Activated CD8-positive, alpha-beta T cell treated with anti-CD3 and anti-CD28 coated beads for 36 hours (primary cell): Measurements from ENCODE around the gene TTLL5. TPM values are rescaled to one million over a fixed set of nuclear protein-coding genes. Genes with fewer than 3 reads are reported as not detected.

Experiments
- ATAC-seq: fragments of 200-7000 bp; cut with Tn5 transposase; one replicate; pipeline ENCODE4 v1.10.0; 2021; ENCODE audit warnings: mild to moderate bottlenecking, moderate library complexity
- CTCF ChIA-PET: fragments of 350-600 bp; sonication (Branson Sonifier 250); formaldehyde crosslinking; loops from one replicate; lab custom pipeline; 2021; ENCODE audit warnings: antibody characterized with exemption; lab: Charles Lee
- POLR2A ChIA-PET: fragments of 350-600 bp; sonication (Branson Sonifier 250); formaldehyde crosslinking; loops from one replicate; lab custom pipeline; 2021; ENCODE audit warnings: antibody characterized with exemption; lab: Charles Lee
- DNase-seq: peaks from one replicate; pipeline ENCODE4 v3.0.0-alpha.2; 2020
- H3K27ac Mint-ChIP-seq: one replicate; pipeline ENCODE4 v1.8.0; 2021; ENCODE audit warnings: mild to moderate bottlenecking, mixed read lengths
- H3K27me3 Mint-ChIP-seq: one replicate; pipeline ENCODE4 v1.8.0; 2021; ENCODE audit warnings: mixed read lengths
- H3K36me3 Mint-ChIP-seq: one replicate; pipeline ENCODE4 v1.8.0; 2021; ENCODE audit warnings: low read depth, mixed read lengths
- H3K4me1 Mint-ChIP-seq: one replicate; pipeline ENCODE4 v1.8.0; 2021; ENCODE audit warnings: low read depth, mixed read lengths
- H3K4me3 Mint-ChIP-seq: one replicate; pipeline ENCODE4 v1.8.0; 2021; ENCODE audit warnings: mild to moderate bottlenecking, moderate library complexity, mixed read lengths
- H3K9me3 Mint-ChIP-seq: one replicate; pipeline ENCODE4 v1.8.0; 2021; ENCODE audit warnings: mixed read lengths
- CTCF ChIP-seq: fragments of 200-600 bp; IDR thresholded peaks from one replicate; pipeline ENCODE4 v1.8.0; 2022; ENCODE audit warnings: antibody characterized with exemption, mild to moderate bottlenecking
- intact Hi-C: fragments of 100-400 bp; cut with micrococcal nuclease; formaldehyde crosslinking; loops from one replicate; pipeline ENCODE4 v1.10.0; 2022
- total RNA-seq, 2 experiments: library from RNA; stranded (reverse); gene quantifications; one replicate each; pipeline ENCODE4 v1.2.3, GENCODE V29; 2021

TTLL5 gene
- total RNA-seq, 2 experiments from 2014 or later, result 23.6 to 27.2 TPM

DNA sequence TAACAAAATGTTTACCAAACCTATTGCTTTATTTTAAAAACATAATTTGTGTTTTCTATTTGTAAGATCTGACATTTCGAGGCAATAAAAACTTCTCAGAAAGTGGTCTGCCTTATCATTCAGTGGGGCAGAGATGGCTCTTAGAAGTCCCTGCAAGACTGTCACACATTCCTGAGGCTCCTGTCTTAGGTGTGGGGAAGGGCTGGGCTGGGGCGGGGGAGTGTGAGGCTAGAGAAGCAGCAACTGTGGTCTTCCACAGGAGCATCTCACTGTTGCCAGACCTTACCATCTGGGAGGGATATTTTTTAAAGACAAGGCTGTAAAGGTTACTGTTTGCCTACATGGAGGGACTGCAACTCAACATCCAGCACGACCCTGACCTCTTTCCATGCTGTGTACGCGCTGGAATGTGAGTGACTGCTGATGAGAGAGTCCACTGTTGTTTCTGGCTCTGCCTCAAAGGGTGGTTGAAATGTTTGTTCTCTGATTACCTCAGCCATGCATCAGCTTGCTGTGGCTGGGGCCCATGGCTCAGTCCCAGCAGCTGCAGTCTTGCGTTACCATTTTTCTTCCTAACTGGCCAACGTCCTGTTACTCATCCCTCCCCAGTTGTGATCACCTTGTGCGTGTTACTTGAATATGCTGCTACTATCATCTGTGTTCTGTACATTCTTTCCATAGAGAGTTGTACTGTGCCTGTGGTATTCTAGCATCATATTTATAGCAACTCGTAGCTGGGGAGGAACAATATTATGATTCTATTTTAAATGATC, 12.8 kb upstream of the TTLL5 start:
- H3K4me1 Mint-ChIP-seq, result no peaks in the 10 kb centered on the region
- intact Hi-C loops, result no loop called here

DNA sequence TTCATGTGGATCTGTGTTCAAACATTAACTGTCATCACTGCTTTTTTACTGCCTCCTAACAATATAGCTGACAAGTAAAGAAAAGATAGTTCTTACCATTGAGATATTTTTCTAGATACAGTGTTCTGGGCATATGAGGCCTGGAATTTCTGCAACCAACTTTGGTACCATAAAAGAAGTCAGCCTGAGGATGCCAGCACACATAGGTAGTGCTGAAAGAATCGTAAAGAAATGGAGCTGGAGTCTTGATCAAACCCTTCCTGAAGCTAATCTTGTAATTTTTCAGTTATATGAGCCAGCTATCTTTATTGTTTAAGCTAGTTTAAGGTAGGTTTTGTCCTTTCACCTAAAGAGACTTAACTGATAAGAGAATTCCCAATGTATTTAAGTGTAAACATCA, 11.7 kb upstream of the TTLL5 start:
- no peak overlapping the region for H3K4me3 Mint-ChIP-seq
- no peak for TF ChIP-seq CTCF
- no peaks in the 10 kb centered on the region for H3K27me3 Mint-ChIP-seq
- intact Hi-C loops, result no loop called here
- H3K4me1 Mint-ChIP-seq, result peaks cover 2% of the 10 kb centered on the region
- H3K36me3 Mint-ChIP-seq, result peaks cover 25% of the 10 kb centered on the region
- ChIA-PET POLR2A (no interaction called here), CTCF (interaction anchor here (0.6 to 13.1 kb wide), 5 partner anchors 38 to 160 kb away, joined by 3 to 281 read pairs (median 3); partner anchors contain the start of gene FLVCR2)
- no peak for DNase-seq
- no peak overlapping the region for H3K27ac Mint-ChIP-seq
- H3K9me3 Mint-ChIP-seq, result no peaks in the 10 kb centered on the region
- no peak for ATAC-seq

More for the DNA sequence above, 12.8 kb upstream of the TTLL5 start:
- DNase-seq (no peak), ATAC-seq (no peak)
- Mint-ChIP-seq H3K27me3 (no peaks in the 10 kb centered on the region), H3K27ac (no peak overlapping the region), H3K36me3 (peaks cover 23% of the 10 kb centered on the region), H3K9me3 (no peaks in the 10 kb centered on the region), H3K4me3 (no peak overlapping the region)
- ChIA-PET POLR2A (no interaction called here), CTCF (no interaction called here)
- TF ChIP-seq CTCF, result no peak

- DNase-seq (no peak), ATAC-seq (no peak)
- intact Hi-C loops, result loop anchor here (5.0 to 10.0 kb wide), 2 partner anchors 155 to 342 kb away; no protein-coding TSS in a partner anchor
- no peaks in the 10 kb centered on the region for H3K9me3 Mint-ChIP-seq
- ChIA-PET POLR2A (interaction anchor here (1.6 kb wide), 1 partner anchor 70 kb away, joined by 3 read pairs; no protein-coding TSS in a partner anchor), CTCF (interaction anchor here (0.6 to 13.1 kb wide), 5 partner anchors 39 to 161 kb away, joined by 3 to 281 read pairs (median 3); partner anchors contain the start of gene FLVCR2)
- peaks cover 2% of the 10 kb centered on the region for H3K4me1 Mint-ChIP-seq
- no peak overlapping the region for H3K27ac Mint-ChIP-seq
- H3K27me3 Mint-ChIP-seq, result no peaks in the 10 kb centered on the region
- peaks cover 25% of the 10 kb centered on the region for H3K36me3 Mint-ChIP-seq
- no peak overlapping the region for H3K4me3 Mint-ChIP-seq
- no peak for TF ChIP-seq CTCF
Measured at GRCh38 chr14:75649773-75650172, 11.3 kb upstream of the TTLL5 start.

DNA sequence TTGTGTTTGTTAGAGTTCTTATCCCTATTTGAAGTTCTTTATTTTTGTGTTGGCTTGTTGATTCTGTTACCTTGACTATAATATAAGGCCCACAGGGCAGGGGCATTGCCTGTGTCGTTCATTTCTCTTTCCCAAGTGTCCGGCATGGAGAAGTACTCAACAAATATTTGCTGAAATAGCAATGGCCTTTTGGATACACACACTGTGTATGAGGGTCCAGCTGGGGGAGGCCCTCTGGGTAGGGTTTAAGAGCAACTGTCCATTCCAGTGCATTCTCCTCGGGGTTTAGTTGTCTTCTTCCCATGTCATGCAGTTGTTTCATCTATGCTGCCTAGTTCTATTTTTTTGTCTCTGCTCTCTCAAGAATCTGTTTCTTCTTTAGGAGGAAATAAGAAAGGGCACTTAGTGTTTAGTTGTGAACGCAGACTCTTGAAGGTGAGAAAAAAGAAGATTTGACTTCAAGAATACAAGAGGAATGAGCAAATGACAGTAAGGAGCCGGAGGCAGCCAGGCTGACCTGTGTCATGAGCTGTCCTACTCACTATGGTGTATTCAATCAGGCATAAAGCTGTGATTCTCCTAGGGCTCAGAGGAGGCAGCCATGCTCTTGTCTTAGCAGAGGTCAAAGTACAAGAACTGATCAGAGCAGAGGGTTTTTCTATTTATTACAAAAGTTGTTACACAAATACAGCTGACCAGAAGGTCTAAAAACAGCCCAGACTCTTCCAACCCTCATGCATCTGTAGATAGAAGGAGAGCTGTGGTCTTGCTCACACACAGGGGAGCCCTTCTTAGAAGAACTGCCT, 10.6 kb upstream of the TTLL5 start:
- ChIA-PET CTCF (interaction anchor here (1.1 to 13.1 kb wide), 3 partner anchors 10 to 161 kb away, joined by 3 to 281 read pairs (median 6); partner anchors contain the start of genes ERG28, FLVCR2 and TTLL5), POLR2A (interaction anchor here (1.6 kb wide), 1 partner anchor 71 kb away, joined by 3 read pairs; no protein-coding TSS in a partner anchor)
- ATAC-seq (no peak), DNase-seq (no peak)
- Mint-ChIP-seq H3K4me3 (no peak overlapping the region), H3K9me3 (no peaks in the 10 kb centered on the region), H3K27me3 (no peaks in the 10 kb centered on the region), H3K36me3 (peaks cover 25% of the 10 kb centered on the region), H3K4me1 (peaks cover 2% of the 10 kb centered on the region), H3K27ac (no peak overlapping the region)
- TF ChIP-seq CTCF, result no peak
- intact Hi-C loops, result loop anchor here (5.0 to 10.0 kb wide), 2 partner anchors 156 to 343 kb away; no protein-coding TSS in a partner anchor
